Central memory CD4-positive, alpha-beta T cell (primary cell): ENCODE data around the gene SETBP1.

Experiments used
- DNase-seq: peaks from one replicate; pipeline ENCODE4 v3.0.0; 2022

SETBP1 gene

GRCh38 chr18:44849361-44849760, 168.7 kb downstream of the SETBP1 start:
- no peak for DNase-seq

GRCh38 chr18:44850001-44850400, 169.3 kb downstream of the SETBP1 start:
- DNase-seq, result no peak

GRCh38 chr18:44851856-44852621, 171.4 kb downstream of the SETBP1 start:
- no peak for DNase-seq

- no peak for DNase-seq
Measured at GRCh38 chr18:44852818-44853217, 172.1 kb downstream of the SETBP1 start.

- DNase-seq, result no peak
Measured at GRCh38 chr18:44853430-44853829, 172.7 kb downstream of the SETBP1 start.

GRCh38 chr18:44855681-44856080, 175.0 kb downstream of the SETBP1 start:
- no peak for DNase-seq

GRCh38 chr18:44856157-44856556, 175.5 kb downstream of the SETBP1 start:
- DNase-seq, result no peak

GRCh38 chr18:44857081-44857480, 176.4 kb downstream of the SETBP1 start:
- DNase-seq, result no peak

GRCh38 chr18:44857744-44858491, 177.2 kb downstream of the SETBP1 start:
- DNase-seq, result no peak

- no peak for DNase-seq
Measured at GRCh38 chr18:44859263-44859662, 178.6 kb downstream of the SETBP1 start.

GRCh38 chr18:44859751-44860439, 179.2 kb downstream of the SETBP1 start:
- no peak for DNase-seq

- DNase-seq, result no peak
Measured at GRCh38 chr18:44862112-44862511, 181.4 kb downstream of the SETBP1 start.

GRCh38 chr18:44866103-44866502, 185.4 kb downstream of the SETBP1 start:
- DNase-seq, result no peak

GRCh38 chr18:44869533-44869932, 188.8 kb downstream of the SETBP1 start:
- DNase-seq, result no peak

GRCh38 chr18:44870631-44871502, 190.2 kb downstream of the SETBP1 start:
- no peak for DNase-seq

- DNase-seq, result no peak
Measured at GRCh38 chr18:44871771-44872170, 191.1 kb downstream of the SETBP1 start.

GRCh38 chr18:44876024-44876423, 195.3 kb downstream of the SETBP1 start:
- DNase-seq, result no peak

GRCh38 chr18:44876755-44877154, 196.1 kb downstream of the SETBP1 start:
- no peak for DNase-seq

GRCh38 chr18:44878335-44878734, 197.6 kb downstream of the SETBP1 start:
- DNase-seq, result no peak

- no peak for DNase-seq
Measured at GRCh38 chr18:44880170-44880569, 199.5 kb downstream of the SETBP1 start.

GRCh38 chr18:44881461-44882162, 200.9 kb downstream of the SETBP1 start:
- no peak for DNase-seq
